ENCODE measurements around the gene BDH1.

Gene BDH1

GRCh38 chr3:197598404-197598980, 42.7 kb upstream of the BDH1 start:
- Histone ChIP-seq H3K4me1 (ENCODE audit: control extremely low read depth in 1 of 4, control insufficient read depth in 4 of 4, insufficient read depth in 4 of 4, low read length in 3 of 4) (peaks cover 0 to 5% (median 1%) of the 10 kb centered on the region in 4 experiments), H3K9me3 (ENCODE audit: control extremely low read depth in 1 of 5, control insufficient read depth in 4 of 5, insufficient read depth in 2 of 5, low read depth in 1 of 5, low read length in 4 of 5) (no peaks in the 10 kb centered on the region), H3K4me3 (ENCODE audit: control insufficient read depth in 1 of 7, extremely low read depth in 1 of 7, insufficient read depth in 4 of 7, low read depth in 2 of 7, low read length in 6 of 7) (no peak overlapping the region), H3K36me3 (ENCODE audit: control insufficient read depth in 4 of 4, insufficient read depth in 4 of 4, low read length in 3 of 4) (no peaks in the 10 kb centered on the region), H3K27ac (ENCODE audit: insufficient read depth in 1 of 2, low read depth in 1 of 2, low read length in 2 of 2, poor library complexity in 1 of 2, severe bottlenecking in 2 of 2) (no peak overlapping the region), H3K27me3 (replicated peaks in 2 of 5; ENCODE audit: control insufficient read depth in 4 of 5, insufficient read depth in 5 of 5, low read length in 4 of 5) (no peaks in the 10 kb centered on the region)
- ChIA-PET POLR2A (no interaction called here), CTCF (interaction anchor here (0.9 to 7.3 kb wide), 16 partner anchors 10 to 223 kb away, joined by 3 to 43 read pairs (median 4); no protein-coding TSS in a partner anchor)
- no peak for DNase-seq
- 87% methylated on average over 13 of the region's 15 CpGs for WGBS (ENCODE audit: insufficient coverage)

- CTCF ChIA-PET, result interaction anchor here (0.9 to 7.3 kb wide), 6 partner anchors 9 to 100 kb away, joined by 3 to 43 read pairs (median 11); no protein-coding TSS in a partner anchor
- no peaks in the 10 kb centered on the region for H3K36me3 ChIP-seq (ENCODE audit: control insufficient read depth in 4 of 4, insufficient read depth in 4 of 4, low read length in 3 of 4)
- no peaks in the 10 kb centered on the region for H3K9me3 ChIP-seq (ENCODE audit: control extremely low read depth in 1 of 5, control insufficient read depth in 4 of 5, insufficient read depth in 2 of 5, low read depth in 1 of 5, low read length in 4 of 5)
- no peak overlapping the region for H3K27ac ChIP-seq (ENCODE audit: insufficient read depth in 1 of 2, low read depth in 1 of 2, low read length in 2 of 2, poor library complexity in 1 of 2, severe bottlenecking in 2 of 2)
- H3K27me3 ChIP-seq (replicated peaks in 2 of 5; ENCODE audit: control insufficient read depth in 4 of 5, insufficient read depth in 5 of 5, low read length in 4 of 5), result no peaks in the 10 kb centered on the region
- no peak for DNase-seq
- 100% methylated on average over 1 of the region's 4 CpGs for WGBS (ENCODE audit: insufficient coverage)
- H3K4me3 ChIP-seq (ENCODE audit: control insufficient read depth in 1 of 7, extremely low read depth in 1 of 7, insufficient read depth in 4 of 7, low read depth in 2 of 7, low read length in 6 of 7), result no peak overlapping the region
- H3K4me1 ChIP-seq (ENCODE audit: control extremely low read depth in 1 of 4, control insufficient read depth in 4 of 4, insufficient read depth in 4 of 4, low read length in 3 of 4), result peaks cover 0 to 9% (median 5%) of the 10 kb centered on the region in 4 experiments
- POLR2A ChIA-PET, result no interaction called here
These were observed 41.6 kb upstream of the BDH1 start for GRCh38 chr3:197597335-197597734.

- Histone ChIP-seq H3K4me1 (ENCODE audit: control extremely low read depth in 1 of 4, control insufficient read depth in 4 of 4, insufficient read depth in 4 of 4, low read length in 3 of 4) (peaks cover 0 to 9% (median 5%) of the 10 kb centered on the region in 4 experiments), H3K36me3 (ENCODE audit: control insufficient read depth in 4 of 4, insufficient read depth in 4 of 4, low read length in 3 of 4) (no peaks in the 10 kb centered on the region), H3K27me3 (replicated peaks in 2 of 5; ENCODE audit: control insufficient read depth in 4 of 5, insufficient read depth in 5 of 5, low read length in 4 of 5) (no peaks in the 10 kb centered on the region), H3K4me3 (ENCODE audit: control insufficient read depth in 1 of 7, extremely low read depth in 1 of 7, insufficient read depth in 4 of 7, low read depth in 2 of 7, low read length in 6 of 7) (no peak overlapping the region), H3K9me3 (ENCODE audit: control extremely low read depth in 1 of 5, control insufficient read depth in 4 of 5, insufficient read depth in 2 of 5, low read depth in 1 of 5, low read length in 4 of 5) (no peaks in the 10 kb centered on the region), H3K27ac (ENCODE audit: insufficient read depth in 1 of 2, low read depth in 1 of 2, low read length in 2 of 2, poor library complexity in 1 of 2, severe bottlenecking in 2 of 2) (no peak overlapping the region)
- WGBS (ENCODE audit: insufficient coverage), result 90% methylated on average over 11 of the region's 12 CpGs
- no peak for DNase-seq
- ChIA-PET POLR2A (no interaction called here), CTCF (interaction anchor here (1.2 to 7.3 kb wide), 2 partner anchors 8 to 17 kb away, joined by 3 to 43 read pairs; no protein-coding TSS in a partner anchor)
These were observed 39.9 kb upstream of the BDH1 start for GRCh38 chr3:197595470-197596185.

DNA sequence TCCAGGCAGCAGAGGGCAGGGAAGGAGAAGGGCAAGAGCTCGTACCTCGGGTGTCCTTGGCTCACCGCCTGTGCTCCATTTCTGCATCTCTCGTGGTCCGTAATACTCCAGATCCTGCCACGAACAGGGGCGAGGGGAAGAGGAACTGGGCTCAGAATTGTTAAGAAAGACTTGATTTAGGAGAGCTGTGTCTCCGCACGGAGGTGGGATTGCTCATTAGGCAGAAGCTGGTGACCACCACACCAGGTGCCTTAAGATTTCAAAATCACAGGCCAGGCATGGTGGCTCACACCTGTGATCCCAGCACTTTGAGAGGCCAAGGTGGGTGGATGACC, 37.2 kb upstream of the BDH1 start:
- no peak overlapping the region for H3K4me3 ChIP-seq (ENCODE audit: control insufficient read depth in 1 of 7, extremely low read depth in 1 of 7, insufficient read depth in 4 of 7, low read depth in 2 of 7, low read length in 6 of 7)
- H3K9me3 ChIP-seq (ENCODE audit: control extremely low read depth in 1 of 5, control insufficient read depth in 4 of 5, insufficient read depth in 2 of 5, low read depth in 1 of 5, low read length in 4 of 5), result no peaks in the 10 kb centered on the region
- H3K27ac ChIP-seq (ENCODE audit: insufficient read depth in 1 of 2, low read depth in 1 of 2, low read length in 2 of 2, poor library complexity in 1 of 2, severe bottlenecking in 2 of 2), result no peak overlapping the region
- H3K36me3 ChIP-seq (ENCODE audit: control insufficient read depth in 4 of 4, insufficient read depth in 4 of 4, low read length in 3 of 4), result no peaks in the 10 kb centered on the region
- no peaks in the 10 kb centered on the region for H3K27me3 ChIP-seq (replicated peaks in 2 of 5; ENCODE audit: control insufficient read depth in 4 of 5, insufficient read depth in 5 of 5, low read length in 4 of 5)
- peaks cover 0 to 7% (median 2%) of the 10 kb centered on the region in 4 experiments for H3K4me1 ChIP-seq (ENCODE audit: control extremely low read depth in 1 of 4, control insufficient read depth in 4 of 4, insufficient read depth in 4 of 4, low read length in 3 of 4)
- 42% methylated on average over 6 of the region's 9 CpGs for WGBS (ENCODE audit: insufficient coverage)
- CTCF ChIA-PET, result no interaction called here
- DNase-seq, result peak in 2 of 3 donors; percentile 51 to 64
- POLR2A ChIA-PET, result no interaction called here

DNA sequence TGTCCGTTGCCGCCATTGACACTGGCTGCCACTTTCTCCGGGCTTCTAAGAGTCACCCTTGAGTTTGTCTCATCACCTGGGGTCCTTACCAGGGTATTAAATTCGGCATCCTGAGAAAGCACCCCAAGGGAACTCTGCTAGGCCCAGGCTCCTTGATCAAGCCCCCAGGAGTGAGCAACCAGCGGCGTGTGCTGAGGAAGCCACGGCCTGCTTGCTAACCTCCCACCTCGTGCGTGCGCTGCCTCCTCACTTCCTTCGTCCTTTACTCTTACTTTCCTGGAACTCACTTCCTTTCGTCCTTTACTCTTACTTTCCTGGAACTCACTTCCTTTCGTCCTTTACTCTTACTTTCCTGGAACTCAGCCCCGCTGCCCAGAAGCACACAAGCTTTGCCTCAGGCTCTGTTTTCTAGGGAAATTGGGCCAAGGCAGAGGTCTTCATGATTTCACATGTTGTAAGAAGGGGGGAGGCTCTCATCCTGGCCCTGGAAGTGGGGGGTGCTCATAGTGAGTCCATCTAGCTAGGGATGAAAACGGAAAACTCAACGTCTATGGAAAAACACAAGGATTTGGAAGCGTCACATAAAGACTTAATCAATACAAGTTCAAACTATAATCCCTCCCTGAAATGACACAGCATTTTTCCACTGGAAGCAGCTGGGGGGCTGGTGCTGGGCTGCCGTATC, 36.7 kb upstream of the BDH1 start:
- POLR2A ChIA-PET, result no interaction called here
- peaks cover 0 to 7% (median 2%) of the 10 kb centered on the region in 4 experiments for H3K4me1 ChIP-seq (ENCODE audit: control extremely low read depth in 1 of 4, control insufficient read depth in 4 of 4, insufficient read depth in 4 of 4, low read length in 3 of 4)
- H3K27ac ChIP-seq (ENCODE audit: insufficient read depth in 1 of 2, low read depth in 1 of 2, low read length in 2 of 2, poor library complexity in 1 of 2, severe bottlenecking in 2 of 2), result no peak overlapping the region
- no peaks in the 10 kb centered on the region for H3K9me3 ChIP-seq (ENCODE audit: control extremely low read depth in 1 of 5, control insufficient read depth in 4 of 5, insufficient read depth in 2 of 5, low read depth in 1 of 5, low read length in 4 of 5)
- CTCF ChIA-PET, result no interaction called here
- no peaks in the 10 kb centered on the region for H3K36me3 ChIP-seq (ENCODE audit: control insufficient read depth in 4 of 4, insufficient read depth in 4 of 4, low read length in 3 of 4)
- H3K27me3 ChIP-seq (replicated peaks in 2 of 5; ENCODE audit: control insufficient read depth in 4 of 5, insufficient read depth in 5 of 5, low read length in 4 of 5), result no peaks in the 10 kb centered on the region
- no peak overlapping the region for H3K4me3 ChIP-seq (ENCODE audit: control insufficient read depth in 1 of 7, extremely low read depth in 1 of 7, insufficient read depth in 4 of 7, low read depth in 2 of 7, low read length in 6 of 7)
- WGBS (ENCODE audit: insufficient coverage), result 78% methylated on average over 10 of the region's 18 CpGs
- DNase-seq, result no peak

GRCh38 chr3:197591816-197592215, 36.0 kb upstream of the BDH1 start:
- Histone ChIP-seq H3K4me3 (ENCODE audit: control insufficient read depth in 1 of 7, extremely low read depth in 1 of 7, insufficient read depth in 4 of 7, low read depth in 2 of 7, low read length in 6 of 7) (no peak overlapping the region), H3K4me1 (ENCODE audit: control extremely low read depth in 1 of 4, control insufficient read depth in 4 of 4, insufficient read depth in 4 of 4, low read length in 3 of 4) (peaks cover 0 to 7% (median 2%) of the 10 kb centered on the region in 4 experiments), H3K9me3 (ENCODE audit: control extremely low read depth in 1 of 5, control insufficient read depth in 4 of 5, insufficient read depth in 2 of 5, low read depth in 1 of 5, low read length in 4 of 5) (no peaks in the 10 kb centered on the region), H3K36me3 (ENCODE audit: control insufficient read depth in 4 of 4, insufficient read depth in 4 of 4, low read length in 3 of 4) (no peaks in the 10 kb centered on the region), H3K27me3 (replicated peaks in 2 of 5; ENCODE audit: control insufficient read depth in 4 of 5, insufficient read depth in 5 of 5, low read length in 4 of 5) (no peaks in the 10 kb centered on the region), H3K27ac (ENCODE audit: insufficient read depth in 1 of 2, low read depth in 1 of 2, low read length in 2 of 2, poor library complexity in 1 of 2, severe bottlenecking in 2 of 2) (no peak overlapping the region)
- CTCF ChIA-PET, result no interaction called here
- WGBS (ENCODE audit: insufficient coverage), result 90% methylated on average over 6 of the region's 6 CpGs
- DNase-seq, result no peak
- POLR2A ChIA-PET, result no interaction called here
